RWPE2 (cell line): ENCODE results near the gene SET.

Experiments used
- ATAC-seq: fragments of 200-7000 bp; cut with Tn5 transposase; 3 replicates; pipeline ENCODE4 v1.9.1; 2021; ENCODE audit warnings: low read depth
- DNase-seq: peaks from one replicate; pipeline ENCODE4 v3.0.0-alpha.2; 2020; ENCODE audit warnings: low spot score
- H3K27ac ChIP-seq: fragments of 450-650 bp; 2 replicates; pipeline ENCODE4 v1.5.1; 2017; ENCODE audit warnings: mild to moderate bottlenecking; ENCODE audit not compliant: poor library complexity, severe bottlenecking
- H3K27me3 ChIP-seq: fragments of 250-450 bp; sonication (Bioruptor Pico); 2 replicates; pipeline ENCODE4 v1.5.1; 2021; ENCODE audit warnings: mild to moderate bottlenecking, moderate library complexity; ENCODE audit not compliant: insufficient read depth, poor library complexity, severe bottlenecking
- H3K36me3 ChIP-seq: fragments of 250-450 bp; sonication (Bioruptor Pico); 2 replicates; pipeline ENCODE4 v1.5.1; 2020; ENCODE audit warnings: low read depth, mild to moderate bottlenecking, moderate library complexity
- H3K4me1 ChIP-seq: fragments of 250-450 bp; sonication (Bioruptor Pico); 2 replicates; pipeline ENCODE4 v1.5.1; 2021; ENCODE audit warnings: mild to moderate bottlenecking, moderate library complexity; ENCODE audit not compliant: insufficient read depth, poor library complexity, severe bottlenecking
- H3K4me3 ChIP-seq: fragments of 250-450 bp; sonication (Bioruptor Pico); 2 replicates; pipeline ENCODE4 v1.5.1; 2021; ENCODE audit warnings: mild to moderate bottlenecking, moderate library complexity; ENCODE audit not compliant: severe bottlenecking
- H3K9me3 ChIP-seq: fragments of 250-450 bp; sonication (Bioruptor Pico); 2 replicates; pipeline ENCODE4 v1.5.1; 2021; ENCODE audit warnings: mild to moderate bottlenecking, moderate library complexity; ENCODE audit not compliant: severe bottlenecking
- TF ChIP-seq, protein P1 (sequence below): fragments of 450-650 bp; IDR thresholded peaks from one replicate; pipeline ENCODE4 v1.5.1; 2017; ENCODE audit warnings: mild to moderate bottlenecking, moderate library complexity; ENCODE audit not compliant: poor library complexity, severe bottlenecking

SET gene

DNA sequence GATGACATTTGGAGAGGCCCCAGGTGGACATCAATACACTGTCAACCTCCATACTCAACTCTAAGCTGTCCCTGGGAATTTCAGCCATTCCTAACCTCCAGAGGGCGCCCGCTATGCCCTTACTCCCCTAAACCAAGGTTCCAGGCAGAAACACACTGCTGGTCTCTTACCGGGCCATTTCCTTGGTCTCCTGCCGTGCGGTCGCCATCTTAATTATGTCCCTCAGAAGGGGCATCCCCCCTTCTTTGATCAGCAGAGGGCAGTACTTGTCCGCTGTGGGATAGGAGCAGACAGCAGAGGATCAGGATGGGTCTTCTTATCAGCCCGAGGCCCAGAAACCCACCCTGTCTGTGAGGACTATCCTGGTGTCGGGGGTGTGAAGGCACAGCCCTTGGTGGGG, 44.2 kb downstream of the SET start:
- peak; percentile 86 for ATAC-seq
- H3K4me3 ChIP-seq, result no peak overlapping the region
- H3K4me1 ChIP-seq, result no peaks in the 10 kb centered on the region
- no peaks in the 10 kb centered on the region for H3K27me3 ChIP-seq
- H3K9me3 ChIP-seq, result no peaks in the 10 kb centered on the region
- DNase-seq, result peak; percentile 68
- H3K36me3 ChIP-seq, result no peaks in the 10 kb centered on the region; the same call in 1 of the 2 replicates
- no peak overlapping the region for H3K27ac ChIP-seq
- TF ChIP-seq, protein P1, sequence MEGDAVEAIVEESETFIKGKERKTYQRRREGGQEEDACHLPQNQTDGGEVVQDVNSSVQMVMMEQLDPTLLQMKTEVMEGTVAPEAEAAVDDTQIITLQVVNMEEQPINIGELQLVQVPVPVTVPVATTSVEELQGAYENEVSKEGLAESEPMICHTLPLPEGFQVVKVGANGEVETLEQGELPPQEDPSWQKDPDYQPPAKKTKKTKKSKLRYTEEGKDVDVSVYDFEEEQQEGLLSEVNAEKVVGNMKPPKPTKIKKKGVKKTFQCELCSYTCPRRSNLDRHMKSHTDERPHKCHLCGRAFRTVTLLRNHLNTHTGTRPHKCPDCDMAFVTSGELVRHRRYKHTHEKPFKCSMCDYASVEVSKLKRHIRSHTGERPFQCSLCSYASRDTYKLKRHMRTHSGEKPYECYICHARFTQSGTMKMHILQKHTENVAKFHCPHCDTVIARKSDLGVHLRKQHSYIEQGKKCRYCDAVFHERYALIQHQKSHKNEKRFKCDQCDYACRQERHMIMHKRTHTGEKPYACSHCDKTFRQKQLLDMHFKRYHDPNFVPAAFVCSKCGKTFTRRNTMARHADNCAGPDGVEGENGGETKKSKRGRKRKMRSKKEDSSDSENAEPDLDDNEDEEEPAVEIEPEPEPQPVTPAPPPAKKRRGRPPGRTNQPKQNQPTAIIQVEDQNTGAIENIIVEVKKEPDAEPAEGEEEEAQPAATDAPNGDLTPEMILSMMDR, result peak; percentile 90

DNA sequence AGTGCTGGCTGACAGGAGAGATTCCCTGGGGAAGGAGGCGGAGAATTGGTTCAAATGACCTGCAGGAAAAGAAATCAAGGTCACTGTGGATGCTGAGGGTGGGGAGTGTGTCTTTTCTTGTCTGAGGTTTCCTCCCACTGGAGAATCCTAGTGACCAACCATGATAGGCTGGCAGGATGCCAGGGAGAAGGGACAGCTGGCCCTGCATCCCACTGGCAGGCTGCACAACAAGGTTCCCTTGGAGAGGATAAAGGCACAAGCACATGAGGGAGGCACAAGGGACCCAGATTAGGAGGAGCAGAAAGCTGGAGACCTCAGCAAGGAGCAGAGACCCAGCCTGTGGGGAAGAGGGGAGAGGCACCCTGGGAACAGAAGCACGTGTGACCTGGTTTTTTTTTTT, 46.4 kb downstream of the SET start:
- Histone ChIP-seq H3K4me1 (no peaks in the 10 kb centered on the region), H3K4me3 (no peak overlapping the region), H3K9me3 (no peaks in the 10 kb centered on the region), H3K27ac (no peak overlapping the region), H3K36me3 (no peaks in the 10 kb centered on the region; the same call in 1 of the 2 replicates), H3K27me3 (no peaks in the 10 kb centered on the region)
- DNase-seq, result no peak
- no peak for ATAC-seq
- TF ChIP-seq, protein P1, result no peak

DNA sequence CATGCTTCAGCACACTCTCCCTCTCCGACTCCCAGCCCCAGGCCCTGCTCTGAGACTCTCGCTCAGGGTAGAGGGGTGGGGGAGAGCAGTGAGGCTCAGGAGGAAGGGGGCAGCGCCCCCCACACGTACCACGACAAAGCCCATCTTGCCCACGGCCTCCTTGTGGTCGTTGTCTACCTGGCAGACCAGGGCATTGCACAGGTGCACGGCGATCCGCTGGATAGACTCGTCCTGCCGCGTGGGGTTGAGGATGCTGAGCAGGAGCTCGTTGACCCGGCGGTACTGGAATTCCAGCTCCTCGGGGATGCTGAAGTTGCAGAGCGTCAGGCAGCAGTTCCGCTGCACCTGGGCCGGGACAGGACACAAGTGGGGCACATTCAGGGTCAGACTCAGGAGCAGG, 53.4 kb downstream of the SET start:
- Histone ChIP-seq H3K4me3 (no peak overlapping the region), H3K27me3 (no peaks in the 10 kb centered on the region), H3K9me3 (no peaks in the 10 kb centered on the region), H3K27ac (no peak overlapping the region), H3K36me3 (no peaks in the 10 kb centered on the region), H3K4me1 (no peaks in the 10 kb centered on the region)
- TF ChIP-seq, protein P1, result no peak
- ATAC-seq (no peak), DNase-seq (no peak)

DNA sequence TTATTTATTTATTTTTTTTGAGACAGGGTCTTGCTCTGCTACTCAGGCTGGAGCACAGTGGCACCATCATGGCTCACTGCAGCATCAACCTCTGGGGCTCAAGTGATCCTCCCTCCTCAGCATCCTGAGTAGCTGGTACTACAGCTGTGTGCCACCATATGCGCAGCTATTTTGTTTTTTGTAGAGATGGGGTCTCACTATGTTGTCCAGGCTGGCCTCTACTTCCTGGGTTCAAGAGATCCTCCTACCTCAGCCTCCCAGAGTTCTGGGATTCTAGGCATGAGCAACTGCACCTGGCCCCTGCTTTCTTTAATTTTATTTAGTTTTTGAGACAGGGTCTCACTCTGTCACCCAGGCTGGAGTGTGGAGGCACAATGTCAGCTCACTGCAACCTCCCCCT, 54.4 kb downstream of the SET start:
- Histone ChIP-seq H3K27me3 (no peaks in the 10 kb centered on the region), H3K36me3 (no peaks in the 10 kb centered on the region), H3K4me1 (no peaks in the 10 kb centered on the region), H3K4me3 (no peak overlapping the region), H3K27ac (no peak overlapping the region), H3K9me3 (no peaks in the 10 kb centered on the region)
- DNase-seq (no peak), ATAC-seq (no peak)
- TF ChIP-seq, protein P1, result no peak
